Fibroblast of the conjunctiva (primary cell): Measurements from ENCODE around the gene PEAK1.
"Not testable (repeated sequence)": the region's sequence is repeated elsewhere in the genome, so short reads cannot be mapped to it uniquely, and the experiment has no call there.

ENCODE experiments used
- DNase-seq: peaks from one replicate; pipeline ENCODE4 v3.0.0-alpha.2; 2010; ENCODE audit warnings: low read depth

Gene PEAK1

GRCh38 chr15:77309392-77309791, 110.5 kb downstream of the PEAK1 start:
- DNase-seq = no peak

- DNase-seq = no peak
Observed at GRCh38 chr15:77305953-77306352, 114.0 kb downstream of the PEAK1 start.

- no peak for DNase-seq
Observed at GRCh38 chr15:77296773-77297337, 123.0 kb downstream of the PEAK1 start.

GRCh38 chr15:77295446-77295845, 124.5 kb downstream of the PEAK1 start:
- no peak for DNase-seq

- DNase-seq = no peak
Observed at GRCh38 chr15:77292969-77293558, 126.8 kb downstream of the PEAK1 start.

- no peak for DNase-seq
Observed at GRCh38 chr15:77291107-77291506, 128.8 kb downstream of the PEAK1 start.

GRCh38 chr15:77287385-77287784, 132.5 kb downstream of the PEAK1 start:
- no peak for DNase-seq

- no peak for DNase-seq
Observed at GRCh38 chr15:77285057-77285997, 134.6 kb downstream of the PEAK1 start.

- DNase-seq = peak; percentile 6
Observed at GRCh38 chr15:77282333-77282732, 137.6 kb downstream of the PEAK1 start.

- no peak for DNase-seq
Observed at GRCh38 chr15:77276943-77277342, 143.0 kb downstream of the PEAK1 start.

- DNase-seq = no peak
Observed at GRCh38 chr15:77276096-77276495, 143.8 kb downstream of the PEAK1 start.

- DNase-seq = not testable (repeated sequence)
Observed at GRCh38 chr15:77273136-77273535, 146.8 kb downstream of the PEAK1 start.

GRCh38 chr15:77266708-77267386, 153.1 kb downstream of the PEAK1 start:
- peak; percentile 74 for DNase-seq

- no peak for DNase-seq
Observed at GRCh38 chr15:77255385-77255784, 164.5 kb downstream of the PEAK1 start.

GRCh38 chr15:77251662-77252061, 168.2 kb downstream of the PEAK1 start:
- DNase-seq = no peak

- DNase-seq = no peak
Observed at GRCh38 chr15:77247116-77247515, 172.8 kb downstream of the PEAK1 start.

- DNase-seq = no peak
Observed at GRCh38 chr15:77243716-77244401, 176.0 kb downstream of the PEAK1 start.

GRCh38 chr15:77243135-77243534, 176.8 kb downstream of the PEAK1 start:
- DNase-seq = no peak

- no peak for DNase-seq
Observed at GRCh38 chr15:77239882-77240608, 179.9 kb downstream of the PEAK1 start.

GRCh38 chr15:77235566-77235965, 184.3 kb downstream of the PEAK1 start:
- no peak for DNase-seq

GRCh38 chr15:77228828-77229227, 191.1 kb downstream of the PEAK1 start:
- no peak for DNase-seq
